Mesenchymal stem cell (in vitro differentiated cells and primary cell): ENCODE results near the gene GAL3ST3.

ENCODE experiments used
- DNase-seq: peaks from one replicate; pipeline ENCODE4 v3.0.0-alpha.2; 2013
- H2AFZ ChIP-seq: one replicate; pipeline ENCODE4 v1.6.1; 2013; ENCODE audit warnings: low read depth, mild to moderate bottlenecking, control low read depth, inconsistent platforms, low read length, moderate library complexity
- H2AK5ac ChIP-seq: 2 replicates; pipeline ENCODE4 v1.6.1; 2013; ENCODE audit warnings: low read length, moderate library complexity, mild to moderate bottlenecking, inconsistent platforms; ENCODE audit not compliant: severe bottlenecking
- H2BK120ac ChIP-seq: one replicate; pipeline ENCODE4 v1.6.1; 2013; ENCODE audit warnings: low read depth, mild to moderate bottlenecking, inconsistent platforms, low read length, moderate library complexity
- H2BK12ac ChIP-seq, 2 experiments: one replicate each; pipeline ENCODE4 v1.6.1; 2013; ENCODE audit warnings: inconsistent platforms in 2 of 2, low read length in 2 of 2, mild to moderate bottlenecking in 2 of 2, moderate library complexity in 2 of 2, control low read depth in 1 of 2
- H2BK15ac ChIP-seq: one replicate; pipeline ENCODE4 v1.6.1; 2013; ENCODE audit warnings: mild to moderate bottlenecking, low read depth, inconsistent platforms; ENCODE audit not compliant: poor library complexity, severe bottlenecking
- H2BK5ac ChIP-seq: 2 replicates; pipeline ENCODE4 v1.6.1; 2013; ENCODE audit warnings: low read depth, mild to moderate bottlenecking, low read length, control low read depth, inconsistent platforms; ENCODE audit not compliant: poor library complexity, severe bottlenecking
- H3K14ac ChIP-seq, 2 experiments: one replicate each; pipeline ENCODE4 v1.6.1; 2013; ENCODE audit warnings: inconsistent platforms in 2 of 2, low read length in 2 of 2, control low read depth in 1 of 2, mild to moderate bottlenecking in 1 of 2, moderate library complexity in 1 of 2
- H3K18ac ChIP-seq, 2 experiments: one replicate each; pipeline ENCODE4 v1.6.1; 2013; ENCODE audit warnings: inconsistent platforms in 2 of 2, low read length in 2 of 2, control low read depth in 1 of 2, low read depth in 1 of 2, mild to moderate bottlenecking in 1 of 2
- H3K23ac ChIP-seq, 2 experiments: one replicate each; pipeline ENCODE4 v1.6.1; 2013; ENCODE audit warnings: inconsistent platforms in 2 of 2, low read length in 2 of 2, mild to moderate bottlenecking in 2 of 2, moderate library complexity in 2 of 2, control low read depth in 1 of 2
- H3K27ac ChIP-seq: 2 replicates; pipeline ENCODE4 v1.5.1; 2013; ENCODE audit warnings: mild to moderate bottlenecking, moderate library complexity, low read length, control low read depth, inconsistent platforms; ENCODE audit not compliant: poor library complexity, severe bottlenecking
- H3K27me3 ChIP-seq, 2 experiments: 2 replicates each; pipeline versions ENCODE4 v1.6.1 to v1.7.0; 2013; ENCODE audit warnings: low read length in 2 of 2, mild to moderate bottlenecking in 2 of 2, moderate library complexity in 2 of 2, control low read depth in 1 of 2, inconsistent platforms in 1 of 2; ENCODE audit not compliant: control insufficient read depth in 1 of 2, insufficient read depth in 1 of 2
- H3K36me3 ChIP-seq, 2 experiments: 2 replicates each; pipeline versions ENCODE4 v1.6.1 to v1.7.0; 2013; ENCODE audit warnings: low read length in 2 of 2, control low read depth in 1 of 2, inconsistent platforms in 1 of 2, low read depth in 1 of 2, mild to moderate bottlenecking in 1 of 2; ENCODE audit not compliant: insufficient read depth in 2 of 2, control insufficient read depth in 1 of 2
- H3K4ac ChIP-seq, 2 experiments: one replicate each; pipeline ENCODE4 v1.6.1; 2013; ENCODE audit warnings: inconsistent platforms in 2 of 2, low read length in 2 of 2, mild to moderate bottlenecking in 2 of 2, moderate library complexity in 2 of 2, control low read depth in 1 of 2, low read depth in 1 of 2
- H3K4me1 ChIP-seq: 2 replicates; pipeline ENCODE4 v1.6.1; 2013; ENCODE audit warnings: low read depth, low read length, control low read depth; ENCODE audit not compliant: control insufficient read depth, insufficient read depth
- H3K4me2 ChIP-seq: 2 replicates; pipeline ENCODE4 v1.6.1; 2013; ENCODE audit warnings: low read length, mild to moderate bottlenecking, inconsistent platforms; ENCODE audit not compliant: poor library complexity, severe bottlenecking
- H3K4me3 ChIP-seq, 2 experiments: 2 replicates each; pipeline versions ENCODE4 v1.5.1 to v1.7.0; 2013; ENCODE audit warnings: low read length in 2 of 2, mild to moderate bottlenecking in 2 of 2, control low read depth in 1 of 2, low read depth in 1 of 2; ENCODE audit not compliant: insufficient read depth in 1 of 2
- H3K79me1 ChIP-seq: replicated peaks from 2 replicates; pipeline ENCODE4 v1.6.1; 2013; ENCODE audit warnings: mild to moderate bottlenecking, control low read depth, low read length, inconsistent platforms; ENCODE audit not compliant: poor library complexity, severe bottlenecking
- H3K9ac ChIP-seq: 2 replicates; pipeline ENCODE4 v1.7.0; 2013; ENCODE audit warnings: mild to moderate bottlenecking, low read length, moderate library complexity
- H3K9me3 ChIP-seq: 2 replicates; pipeline ENCODE4 v1.7.0; 2013; ENCODE audit warnings: mild to moderate bottlenecking, low read length; ENCODE audit not compliant: control insufficient read depth
- H4K8ac ChIP-seq: one replicate; pipeline ENCODE4 v1.6.1; 2013; ENCODE audit warnings: inconsistent platforms, mild to moderate bottlenecking, low read length, moderate library complexity
- H4K91ac ChIP-seq: one replicate; pipeline ENCODE4 v1.6.1; 2013; ENCODE audit warnings: mild to moderate bottlenecking, low read length, inconsistent platforms
- WGBS: methylation state at CpG from one replicate; pipeline ENCODE4 v1.1.7; 2013; ENCODE audit warnings: mixed read lengths; 5-methylcytosine and 5-hydroxymethylcytosine counted together

Gene GAL3ST3

DNA sequence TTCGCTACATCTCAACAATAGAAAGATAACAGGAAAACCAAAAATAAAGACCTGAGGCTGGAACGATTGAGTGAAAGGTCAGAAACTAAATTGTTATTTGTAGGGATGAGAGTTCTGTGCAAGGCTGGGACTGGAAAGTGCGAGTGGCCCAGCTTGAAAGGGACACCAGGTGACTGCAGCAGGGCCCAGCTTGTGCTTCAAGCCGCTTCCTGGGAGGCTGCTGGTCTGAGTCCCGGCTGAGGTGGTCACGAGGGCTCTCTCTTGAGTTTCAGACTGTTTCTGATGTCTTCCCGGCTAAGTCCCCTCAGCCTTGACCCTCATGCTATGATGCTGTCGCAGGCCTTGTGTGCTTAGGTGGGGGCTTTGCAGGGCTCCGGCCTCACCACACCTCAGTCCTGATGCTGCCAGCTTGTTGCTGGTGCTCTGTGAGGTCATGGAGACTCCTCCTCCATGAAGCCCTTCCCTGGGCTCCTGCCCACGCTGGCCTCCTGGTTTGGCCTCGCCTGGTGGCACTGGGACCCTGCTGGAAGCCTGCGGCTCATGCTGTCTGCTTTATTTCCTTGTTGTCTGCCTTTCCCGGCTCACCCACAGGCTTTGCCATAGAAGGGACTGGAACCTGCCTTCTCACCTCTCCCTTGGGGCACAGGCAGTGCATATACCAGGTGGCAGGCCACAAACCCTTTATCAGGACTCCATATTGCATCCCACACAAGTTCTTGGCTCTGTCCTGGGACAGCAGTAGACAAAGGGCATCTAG, 42.6 kb downstream of the GAL3ST3 start:
- 91% methylated on average over 12 of the region's 13 CpGs for WGBS

DNA sequence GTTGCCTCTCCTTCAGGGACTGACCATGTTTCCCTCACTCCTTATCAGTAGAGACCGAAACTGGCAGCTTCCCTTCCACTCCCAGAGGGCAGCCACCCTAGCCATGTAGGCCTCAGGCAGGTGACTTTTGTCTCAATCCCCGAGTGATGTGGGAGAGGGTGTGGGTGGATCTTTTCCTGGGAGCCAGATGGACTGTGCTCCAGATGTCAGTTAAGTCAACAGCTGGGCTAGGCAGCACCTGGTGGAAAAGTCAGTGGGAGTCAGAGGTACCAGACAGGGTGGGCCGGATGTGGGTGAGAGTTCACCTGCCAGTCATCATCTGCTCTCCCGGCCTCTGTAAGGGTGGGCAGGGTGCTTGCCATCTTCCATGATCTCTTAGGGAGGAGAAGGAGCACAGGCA, 44.8 kb downstream of the GAL3ST3 start:
- Histone ChIP-seq H2AK5ac (no peak overlapping the region), H2BK5ac (no peak overlapping the region), H3K79me1 (peaks cover 16% of the 10 kb centered on the region), H2AFZ (no peak overlapping the region), H3K27me3 (no peaks in the 10 kb centered on the region), H2BK15ac (no peak overlapping the region), H3K4me1 (peaks cover 13% of the 10 kb centered on the region), H3K4me3 (no peak overlapping the region), H3K4me2 (no peak overlapping the region), H3K9ac (no peak overlapping the region), H2BK120ac (no peak overlapping the region), H3K9me3 (no peaks in the 10 kb centered on the region), H3K27ac (no peak overlapping the region), H4K8ac (no peak overlapping the region), H2BK12ac (no peak overlapping the region), H3K14ac (no peak overlapping the region), H3K23ac (no peak overlapping the region), H3K18ac (no peak overlapping the region), H3K4ac (no peak overlapping the region), H4K91ac (no peak overlapping the region), H3K36me3 (peaks cover 34 to 38% of the 10 kb centered on the region in 2 experiments)
- 97% methylated on average over 4 of the region's 4 CpGs for WGBS
- no peak for DNase-seq

More for the DNA sequence above, 42.6 kb downstream of the GAL3ST3 start:
- Histone ChIP-seq H3K18ac (no peak overlapping the region), H2BK5ac (no peak overlapping the region), H2AFZ (no peak overlapping the region), H3K9me3 (no peaks in the 10 kb centered on the region), H3K9ac (no peak overlapping the region), H3K4me2 (no peak overlapping the region), H3K4ac (no peak overlapping the region), H3K4me3 (no peak overlapping the region), H2BK120ac (no peak overlapping the region), H3K36me3 (peaks cover 22 to 26% of the 10 kb centered on the region in 2 experiments), H3K79me1 (peaks cover 8% of the 10 kb centered on the region), H3K27me3 (peaks cover under 1 to 1% of the 10 kb centered on the region in 2 experiments), H2AK5ac (no peak overlapping the region), H2BK15ac (no peak overlapping the region), H4K8ac (no peak overlapping the region), H3K14ac (no peak overlapping the region), H4K91ac (no peak overlapping the region), H3K27ac (no peak overlapping the region), H3K23ac (no peak overlapping the region), H2BK12ac (no peak overlapping the region), H3K4me1 (peaks cover 10% of the 10 kb centered on the region)
- no peak for DNase-seq

DNA sequence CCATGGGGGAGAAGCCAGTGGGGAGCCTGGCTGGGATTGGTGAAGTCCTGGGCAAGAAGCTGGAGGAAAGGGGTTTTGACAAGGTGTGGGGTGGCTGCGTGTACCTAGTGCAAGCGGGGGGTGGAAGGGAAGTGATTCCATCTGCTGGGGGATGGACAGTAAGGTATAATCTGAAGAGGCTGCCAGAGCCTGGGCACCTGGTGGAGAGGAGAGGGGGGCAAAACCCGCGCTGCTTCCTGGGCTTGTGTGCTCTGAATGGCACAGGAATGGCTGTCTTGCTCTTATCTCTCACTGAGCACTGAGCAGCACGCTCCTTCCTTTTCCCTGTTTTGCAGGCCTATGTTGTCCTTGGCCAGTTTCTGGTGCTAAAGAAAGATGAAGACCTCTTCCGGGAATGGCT, 45.7 kb downstream of the GAL3ST3 start:
- Histone ChIP-seq H2AK5ac (no peak overlapping the region), H4K91ac (no peak overlapping the region), H3K4me3 (peak overlapping the region in 1 of 2 experiments; percentile 89), H3K9ac (peak overlapping the region; percentile 96), H3K9me3 (no peaks in the 10 kb centered on the region), H3K27me3 (no peaks in the 10 kb centered on the region), H3K79me1 (peaks cover 21% of the 10 kb centered on the region), H2AFZ (no peak overlapping the region), H3K27ac (no peak overlapping the region), H3K4me1 (peaks cover 10% of the 10 kb centered on the region), H2BK12ac (no peak overlapping the region), H2BK15ac (peak overlapping the region; percentile 20), H3K14ac (no peak overlapping the region), H3K4me2 (peak overlapping the region; percentile 72), H2BK5ac (no peak overlapping the region), H3K36me3 (peaks cover 43 to 45% of the 10 kb centered on the region in 2 experiments), H3K23ac (no peak overlapping the region), H2BK120ac (no peak overlapping the region), H3K18ac (no peak overlapping the region), H4K8ac (no peak overlapping the region), H3K4ac (no peak overlapping the region)
- 91% methylated on average over 6 of the region's 6 CpGs for WGBS
- DNase-seq = no peak

DNA sequence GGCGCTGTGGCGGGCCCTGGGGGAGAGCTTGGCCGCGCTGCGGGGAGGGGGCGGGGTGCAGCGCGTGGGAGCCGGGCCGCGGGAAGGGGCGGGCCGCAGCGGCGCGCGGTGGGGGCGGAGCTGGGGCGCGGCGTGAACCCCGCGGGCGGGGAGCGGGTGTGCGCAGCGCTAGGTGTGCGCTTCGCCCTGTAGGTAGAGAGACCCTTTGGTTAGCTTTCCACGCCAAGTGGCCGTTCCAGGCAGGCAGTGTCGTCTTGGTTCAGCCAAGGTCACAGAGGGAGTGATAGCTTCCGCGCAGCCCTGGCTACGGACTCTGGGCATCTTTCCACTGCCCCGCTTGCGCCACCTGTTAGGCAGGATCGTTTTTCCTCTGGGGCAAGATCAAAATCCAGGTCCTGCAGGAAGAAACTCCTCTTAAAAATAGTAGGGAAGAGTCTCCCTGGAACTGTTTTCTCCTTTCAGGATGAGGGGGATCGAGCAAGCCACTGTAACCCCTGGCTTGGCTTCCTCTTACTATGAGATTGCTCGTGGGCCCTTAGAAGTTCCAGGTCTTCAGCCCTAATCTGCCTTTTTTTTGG, 46.2 kb downstream of the GAL3ST3 start:
- H2AK5ac ChIP-seq = no peak overlapping the region
- H4K8ac ChIP-seq = peak overlapping the region; percentile 95
- no peak overlapping the region for H3K23ac ChIP-seq
- H3K27me3 ChIP-seq = no peaks in the 10 kb centered on the region
- H3K36me3 ChIP-seq = peaks cover 49 to 50% of the 10 kb centered on the region in 2 experiments
- peak overlapping the region; percentile 25 for H2BK120ac ChIP-seq
- WGBS = 3% methylated on average over 22 of the region's 40 CpGs
- peak overlapping the region; percentile 72 for H3K4me2 ChIP-seq
- peak overlapping the region in 1 of 2 experiments; percentile 94 for H3K14ac ChIP-seq
- peak overlapping the region; percentile 85 for H2BK15ac ChIP-seq
- peak overlapping the region; percentile 96 for H3K9ac ChIP-seq
- peak overlapping the region; percentile 30 to 89 for H3K4ac ChIP-seq
- peak overlapping the region; percentile 81 for H2AFZ ChIP-seq
- peaks cover 26% of the 10 kb centered on the region for H3K79me1 ChIP-seq
- H2BK5ac ChIP-seq = no peak overlapping the region
- peaks cover 10% of the 10 kb centered on the region for H3K4me1 ChIP-seq
- H3K9me3 ChIP-seq = no peaks in the 10 kb centered on the region
- H3K27ac ChIP-seq = peak overlapping the region; percentile 83
- peak overlapping the region; percentile 80 to 93 for H3K18ac ChIP-seq
- peak overlapping the region; percentile 81 for H4K91ac ChIP-seq
- H3K4me3 ChIP-seq = peak overlapping the region; percentile 89 to 93
- H2BK12ac ChIP-seq = peak overlapping the region in 1 of 2 experiments; percentile 55
- DNase-seq = peak; percentile 50
